ENCODE data around the gene GNS. TPM values are rescaled to one million over a fixed set of nuclear protein-coding genes. Genes with fewer than 3 reads are reported as not detected.

GNS gene
- total and polyA plus RNA-seq, 10 of the 15 experiments (the other 5 are each of a cell fraction or from before 2014, with no cell fraction given) = 4.1 to 33.8 (median 19.1) TPM

DNA sequence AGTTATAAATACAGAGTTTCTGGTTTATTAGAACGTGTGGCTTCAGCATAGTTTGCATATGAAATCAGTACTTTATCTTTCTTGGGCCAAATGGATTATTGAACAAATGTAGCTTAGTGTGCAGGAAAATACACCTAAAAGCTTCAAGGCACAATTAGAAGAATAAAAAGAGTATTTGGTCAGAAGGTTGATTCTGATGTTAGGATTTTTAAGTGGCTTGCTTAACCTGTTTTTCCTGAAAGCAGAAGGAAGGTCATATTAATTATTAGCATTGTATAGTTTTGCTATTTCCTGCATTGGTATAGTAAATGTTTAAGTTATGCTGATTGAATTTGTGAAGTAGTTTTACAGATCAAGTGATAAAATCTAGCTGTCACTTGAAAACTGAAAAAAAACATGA lies 31.0 kb upstream of the GNS start:
- ATAC-seq (no peak), FAIRE-seq (no peak), DNase-seq (ENCODE audit: low read depth, low spot score) (no peak)
- in situ Hi-C loops (cut with MboI) = loop anchor here (10.0 kb wide), 1 partner anchor 445 kb away; no protein-coding TSS in a partner anchor
- TF ChIP-seq ETV6 (conservative IDR thresholded peaks at IDR 0.05 in 1 of 2, IDR thresholded peaks at IDR 0.05 in 1 of 2; ENCODE audit: borderline replicate concordance in 1 of 2, low read depth in 1 of 2) = no peak
- intact Hi-C loops (cut with micrococcal nuclease; ENCODE audit: unreplicated experiment) = no loop called here
- Histone ChIP-seq H3K9ac (ENCODE audit: control insufficient read depth, insufficient read depth, low read length) (no peak overlapping the region), H3K4me1 (ENCODE audit: control insufficient read depth, insufficient read depth, low read length) (no peaks in the 10 kb centered on the region), H3K79me2 (ENCODE audit: control insufficient read depth, insufficient read depth, low read length) (no peaks in the 10 kb centered on the region), H2AFZ (ENCODE audit: control insufficient read depth, low read depth, low read length) (no peak overlapping the region), H3K9me3 (replicated peaks; ENCODE audit: control insufficient read depth, insufficient read depth, low read length) (no peaks in the 10 kb centered on the region), H3K36me3 (ENCODE audit: control insufficient read depth in 2 of 2, insufficient read depth in 2 of 2, low read length in 1 of 2) (no peaks in the 10 kb centered on the region), H3K4me3 (no peak overlapping the region), H3K4me2 (ENCODE audit: control insufficient read depth, insufficient read depth) (no peak overlapping the region), H3K27me3 (replicated peaks in 1 of 2; ENCODE audit: control insufficient read depth in 2 of 2, insufficient read depth in 2 of 2, low read length in 1 of 2) (no peaks in the 10 kb centered on the region; a peak in 1 of 4 replicates), H3K27ac (ENCODE audit: control insufficient read depth, insufficient read depth) (no peak overlapping the region), H4K20me1 (ENCODE audit: control insufficient read depth, insufficient read depth) (no peaks in the 10 kb centered on the region)
- ChIA-PET POLR2A (interaction anchor here (0.6 to 0.9 kb wide), 2 partner anchors 8 to 358 kb away, joined by 3 to 6 read pairs; no protein-coding TSS in a partner anchor), CTCF (interaction anchor here (0.8 to 2.0 kb wide), 4 partner anchors 8 to 316 kb away, joined by 3 to 12 read pairs (median 4); no protein-coding TSS in a partner anchor), RAD21 (ENCODE audit: unreplicated experiment) (interaction anchor here (0.6 to 1.3 kb wide), 2 partner anchors 12 to 497 kb away, joined by 4 read pairs; no protein-coding TSS in a partner anchor), SMC1A (ENCODE audit: uncharacterized antibody, unreplicated experiment) (interaction anchor here (0.7 to 1.6 kb wide), 7 partner anchors 12 to 316 kb away, joined by 3 to 4 read pairs (median 3); no protein-coding TSS in a partner anchor)
- BruUV-seq (replicated peaks) = no TSS peak
- 10% methylated on average over 1 of the region's 1 CpG for WGBS (ENCODE audit: insufficient coverage, insufficient replicate concordance, low lambda C conversion rate, missing lambda C conversion rate)

DNA sequence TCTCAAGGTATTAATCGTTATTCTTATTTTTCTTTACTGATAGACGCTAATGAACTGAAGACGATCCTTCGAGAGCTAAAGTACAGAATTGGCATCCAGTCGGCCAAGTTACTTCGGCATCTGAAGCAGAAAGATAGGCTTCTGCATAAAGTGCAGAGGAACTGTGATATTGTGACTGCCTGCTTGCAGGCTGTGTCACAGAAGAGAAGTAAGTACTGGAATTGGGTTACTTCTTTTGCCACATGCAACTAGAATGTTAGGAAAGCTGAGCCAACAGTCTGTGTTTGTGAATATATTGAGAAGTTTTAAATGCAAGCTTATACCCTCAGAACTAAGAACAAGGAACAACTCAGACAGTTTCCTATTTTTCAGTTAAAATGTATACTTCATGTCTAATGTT lies 26.6 kb upstream of the GNS start:
- H4K20me1 ChIP-seq (ENCODE audit: control insufficient read depth, insufficient read depth) = no peaks in the 10 kb centered on the region
- ChIA-PET RAD21 (ENCODE audit: unreplicated experiment) (interaction anchor here (0.8 to 1.2 kb wide), 2 partner anchors 10 to 15 kb away, joined by 3 read pairs; no protein-coding TSS in a partner anchor), CTCF (interaction anchor here (2.9 to 3.8 kb wide), 2 partner anchors 10 to 16 kb away, joined by 11 to 22 read pairs; no protein-coding TSS in a partner anchor), SMC1A (ENCODE audit: uncharacterized antibody, unreplicated experiment) (interaction anchor here (2.5 kb wide), 1 partner anchor 10 kb away, joined by 11 read pairs; no protein-coding TSS in a partner anchor), POLR2A (no interaction called here)
- H3K36me3 ChIP-seq (ENCODE audit: control insufficient read depth in 2 of 2, insufficient read depth in 2 of 2, low read length in 1 of 2) = no peaks in the 10 kb centered on the region
- no peak overlapping the region for H3K9ac ChIP-seq (ENCODE audit: control insufficient read depth, insufficient read depth, low read length)
- TF ChIP-seq NR2C1 (IDR thresholded peaks at IDR 0.05) = no peak
- no peak for TF ChIP-seq E2F8 (IDR thresholded peaks at IDR 0.05; ENCODE audit: low read depth, partially characterized antibody)
- no peak for TF ChIP-seq HDAC2 (IDR thresholded peaks at IDR 0.05)
- in situ Hi-C loops (cut with MboI) = no loop called here
- H3K27ac ChIP-seq (ENCODE audit: control insufficient read depth, insufficient read depth) = no peak overlapping the region
- 49% methylated on average over 6 of the region's 6 CpGs for WGBS (ENCODE audit: insufficient coverage, insufficient replicate concordance, low lambda C conversion rate, missing lambda C conversion rate)
- no peak for FAIRE-seq
- peaks cover 0 to 8% of the 10 kb centered on the region in 2 experiments; a peak in 2 of 4 replicates for H3K27me3 ChIP-seq (replicated peaks in 1 of 2; ENCODE audit: control insufficient read depth in 2 of 2, insufficient read depth in 2 of 2, low read length in 1 of 2)
- H3K9me3 ChIP-seq (replicated peaks; ENCODE audit: control insufficient read depth, insufficient read depth, low read length) = no peaks in the 10 kb centered on the region
- H3K4me2 ChIP-seq (ENCODE audit: control insufficient read depth, insufficient read depth) = no peak overlapping the region
- no peak for DNase-seq (ENCODE audit: low read depth, low spot score)
- H3K79me2 ChIP-seq (ENCODE audit: control insufficient read depth, insufficient read depth, low read length) = no peaks in the 10 kb centered on the region
- intact Hi-C loops (cut with micrococcal nuclease; ENCODE audit: unreplicated experiment) = loop anchor here (10.0 kb wide), 1 partner anchor 241 kb away; no protein-coding TSS in a partner anchor
- no peak overlapping the region for H2AFZ ChIP-seq (ENCODE audit: control insufficient read depth, low read depth, low read length)
- BruUV-seq (replicated peaks) = no TSS peak
- H3K4me3 ChIP-seq = no peak overlapping the region
- ATAC-seq = no peak
- H3K4me1 ChIP-seq (ENCODE audit: control insufficient read depth, insufficient read depth, low read length) = peaks cover 3% of the 10 kb centered on the region; the same call in 1 of the 2 replicates

Measured in GM12878 (cell line).